Measurements from ENCODE around the gene PRRC2A. TPM values are rescaled to one million over a fixed set of nuclear protein-coding genes. Genes with fewer than 3 reads are reported as not detected.

The PRRC2A gene
- total RNA-seq, 6 donors from 2014 or later, result 80.1 to 154 (median 125) TPM

GRCh38 chr6:31614075-31614619 lies 6.4 kb upstream of the PRRC2A start:
- peak overlapping the region; percentile 64 to 82 (median 74) for H3K27ac ChIP-seq
- no peaks in the 10 kb centered on the region for H3K27me3 ChIP-seq
- peak; percentile 44 to 72 for ATAC-seq (ENCODE audit: low FRiP score in 2 of 2)
- H3K4me3 ChIP-seq, result peak overlapping the region in 1 of 4 donors; percentile 43
- WGBS, 2 donors, result 48 to 51% methylated on average over 8 of the region's 8 CpGs
- peaks cover 0 to 13% (median 4%) of the 10 kb centered on the region in 4 donors for H3K4me1 ChIP-seq
- H3K9me3 ChIP-seq, result no peaks in the 10 kb centered on the region
- peak in 1 of 2 donors; percentile 49 for DNase-seq
- TF ChIP-seq POLR2A (IDR thresholded peaks at IDR 0.05) (no peak), EP300 (IDR thresholded peaks at IDR 0.05) (no peak), CTCF (IDR thresholded peaks at IDR 0.05) (no peak)
- H3K36me3 ChIP-seq, result no peaks in the 10 kb centered on the region

- no peaks in the 10 kb centered on the region for H3K9me3 ChIP-seq
- peak within 1 kb of the TSS; percentile 64 to 82 (median 74) for H3K27ac ChIP-seq
- DNase-seq (peak in 1 of 2 donors; percentile 50), ATAC-seq (ENCODE audit: low FRiP score in 2 of 2) (peak in 1 of 2 donors; percentile 61)
- WGBS, 2 donors, result 42 to 54% methylated on average over 6 of the region's 6 CpGs
- H3K36me3 ChIP-seq, result no peaks in the 10 kb centered on the region
- peak within 1 kb of the TSS in 3 of 4 donors; percentile 18 to 43 (median 29) for H3K4me3 ChIP-seq
- H3K27me3 ChIP-seq, result no peaks in the 10 kb centered on the region
- no peak for TF ChIP-seq CTCF (IDR thresholded peaks at IDR 0.05)
- TF ChIP-seq EP300 (IDR thresholded peaks at IDR 0.05), result no peak
- no peak for TF ChIP-seq POLR2AphosphoS5 (IDR thresholded peaks at IDR 0.05)
- TF ChIP-seq POLR2A (IDR thresholded peaks at IDR 0.05), result no peak
- H3K4me1 ChIP-seq, result peaks cover 0 to 13% (median 8%) of the 10 kb centered on the region in 4 donors
These were observed 5.6 kb upstream of the PRRC2A start, which contains the start of gene AIF1 for GRCh38 chr6:31614684-31615578. Gene AIF1, plus strand, starts transcription at chr6:31615234. Its CDS starts 96 bp downstream, at chr6:31615330.

- Histone ChIP-seq H3K27me3 (no peaks in the 10 kb centered on the region), H3K27ac (peak overlapping the region; percentile 64 to 82 (median 74)), H3K36me3 (no peaks in the 10 kb centered on the region), H3K9me3 (no peaks in the 10 kb centered on the region), H3K4me3 (peak overlapping the region in 3 of 4 donors; percentile 18 to 43 (median 29)), H3K4me1 (peaks cover 0 to 13% (median 8%) of the 10 kb centered on the region in 4 donors)
- no peak for TF ChIP-seq EP300 (IDR thresholded peaks at IDR 0.05)
- TF ChIP-seq POLR2AphosphoS5 (IDR thresholded peaks at IDR 0.05), result no peak
- 36 to 41% methylated on average over 7 of the region's 7 CpGs for WGBS, 2 donors
- ATAC-seq (ENCODE audit: low FRiP score in 2 of 2), result no peak
- peak in 1 of 2 donors; percentile 29 for DNase-seq
These were observed 4.8 kb upstream of the PRRC2A start for GRCh38 chr6:31615748-31616147.

- no peak overlapping the region for H3K4me3 ChIP-seq
- no peaks in the 10 kb centered on the region for H3K36me3 ChIP-seq
- no peaks in the 10 kb centered on the region for H3K9me3 ChIP-seq
- no peak for DNase-seq
- WGBS, 2 donors, result 86 to 87% methylated on average over 2 of the region's 2 CpGs
- H3K4me1 ChIP-seq, result peaks cover 7 to 22% (median 15%) of the 10 kb centered on the region in 4 donors
- no peak for ATAC-seq (ENCODE audit: low FRiP score in 2 of 2)
- H3K27me3 ChIP-seq, result no peaks in the 10 kb centered on the region
- TF ChIP-seq CTCF (IDR thresholded peaks at IDR 0.05), result no peak
- TF ChIP-seq EP300 (IDR thresholded peaks at IDR 0.05), result no peak
- TF ChIP-seq POLR2AphosphoS5 (IDR thresholded peaks at IDR 0.05), result no peak
- no peak for TF ChIP-seq POLR2A (IDR thresholded peaks at IDR 0.05)
- H3K27ac ChIP-seq, result no peak overlapping the region
These were observed 3.5 kb upstream of the PRRC2A start for GRCh38 chr6:31617010-31617409.

All from upper lobe of left lung (tissue), 6 donors.